ENCODE measurements around the gene USP24. TPM values are rescaled to one million over a fixed set of nuclear protein-coding genes. Genes with fewer than 3 reads are reported as not detected.

Gene USP24
- total and polyA plus RNA-seq, 3 donors from 2014 or later, result 20.2 to 50.9 (median 50.3) TPM

DNA sequence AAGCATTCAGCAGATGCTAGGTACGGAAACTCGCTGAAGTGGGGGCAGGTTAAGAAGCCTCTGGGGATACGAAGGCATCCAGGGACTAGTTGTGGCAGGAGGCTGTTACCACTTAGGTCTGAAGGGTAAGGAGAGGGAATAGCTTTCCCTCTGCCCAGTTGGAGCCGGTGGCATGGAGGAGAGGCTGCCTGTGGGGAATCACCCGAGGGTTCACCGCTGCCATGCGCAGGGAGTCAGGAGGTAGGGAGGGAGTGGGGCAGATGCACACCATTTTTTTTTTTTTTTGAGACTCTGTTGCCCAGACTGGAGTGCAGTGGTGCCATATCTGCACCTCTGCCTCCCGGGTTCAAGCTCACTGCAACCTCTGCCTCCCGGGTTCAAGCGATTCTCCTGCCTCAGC is 169.7 kb downstream of the USP24 start:
- Histone ChIP-seq H3K36me3 (ENCODE audit: low read depth, missing control alignments) (no peaks in the 10 kb centered on the region), H3K4me3 (no peak overlapping the region), H3K4me1 (peaks cover 15% of the 10 kb centered on the region), H3K27ac (no peak overlapping the region), H3K27me3 (no peaks in the 10 kb centered on the region), H3K9me3 (no peaks in the 10 kb centered on the region)
- intact Hi-C loops (cut with DNase I; ENCODE audit: low total_unique reads), result no loop called here
- no peak for DNase-seq
- TF ChIP-seq, protein P1, sequence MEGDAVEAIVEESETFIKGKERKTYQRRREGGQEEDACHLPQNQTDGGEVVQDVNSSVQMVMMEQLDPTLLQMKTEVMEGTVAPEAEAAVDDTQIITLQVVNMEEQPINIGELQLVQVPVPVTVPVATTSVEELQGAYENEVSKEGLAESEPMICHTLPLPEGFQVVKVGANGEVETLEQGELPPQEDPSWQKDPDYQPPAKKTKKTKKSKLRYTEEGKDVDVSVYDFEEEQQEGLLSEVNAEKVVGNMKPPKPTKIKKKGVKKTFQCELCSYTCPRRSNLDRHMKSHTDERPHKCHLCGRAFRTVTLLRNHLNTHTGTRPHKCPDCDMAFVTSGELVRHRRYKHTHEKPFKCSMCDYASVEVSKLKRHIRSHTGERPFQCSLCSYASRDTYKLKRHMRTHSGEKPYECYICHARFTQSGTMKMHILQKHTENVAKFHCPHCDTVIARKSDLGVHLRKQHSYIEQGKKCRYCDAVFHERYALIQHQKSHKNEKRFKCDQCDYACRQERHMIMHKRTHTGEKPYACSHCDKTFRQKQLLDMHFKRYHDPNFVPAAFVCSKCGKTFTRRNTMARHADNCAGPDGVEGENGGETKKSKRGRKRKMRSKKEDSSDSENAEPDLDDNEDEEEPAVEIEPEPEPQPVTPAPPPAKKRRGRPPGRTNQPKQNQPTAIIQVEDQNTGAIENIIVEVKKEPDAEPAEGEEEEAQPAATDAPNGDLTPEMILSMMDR (IDR thresholded peaks at IDR 0.05), result no peak
- TF ChIP-seq POLR2A (IDR thresholded peaks at IDR 0.05), result no peak
- 96 to 99% methylated on average over 10 of the region's 10 CpGs for WGBS, 2 donors

DNA sequence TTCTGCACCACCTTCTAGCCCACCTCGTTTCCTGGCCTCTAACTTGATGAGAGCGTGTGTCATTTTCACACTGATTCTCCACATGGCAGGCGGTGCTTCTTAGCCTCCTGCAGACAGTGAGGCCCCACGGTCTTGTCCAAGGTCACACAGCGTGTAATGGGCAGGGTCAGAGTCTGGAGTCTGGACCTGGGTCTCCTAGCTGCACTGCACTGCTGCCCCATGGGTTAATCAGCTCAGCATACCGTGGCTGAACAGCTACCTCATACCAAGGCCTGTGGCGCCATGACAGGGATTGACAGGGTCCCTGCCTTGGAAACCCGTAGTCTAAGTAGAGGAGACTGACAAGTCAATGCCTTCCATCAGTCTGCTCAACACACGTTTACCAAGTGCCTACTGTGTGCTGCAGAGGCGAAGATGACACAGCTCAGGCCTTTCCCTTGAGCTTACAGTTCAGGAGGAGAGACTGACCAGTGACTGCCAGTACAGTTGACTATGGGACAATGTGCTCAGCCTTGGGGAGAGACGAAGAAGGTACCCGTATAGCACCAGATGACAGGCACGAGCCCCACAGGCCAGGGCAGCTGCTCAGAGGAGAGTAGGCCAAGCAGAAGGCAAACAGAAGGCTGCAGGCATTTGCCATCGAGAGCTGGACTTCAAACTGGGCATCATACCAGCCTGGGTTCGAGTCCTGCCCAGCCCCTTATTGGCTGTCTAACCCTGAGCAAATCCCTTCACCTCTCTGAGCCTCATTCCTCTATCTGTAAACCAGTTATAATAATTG is 170.4 kb downstream of the USP24 start:
- WGBS, 2 donors, result 80 to 88% methylated on average over 12 to 15 of the region's 15 CpGs
- Histone ChIP-seq H3K9me3 (no peaks in the 10 kb centered on the region), H3K36me3 (ENCODE audit: low read depth, missing control alignments) (no peaks in the 10 kb centered on the region), H3K27ac (no peak overlapping the region), H3K27me3 (no peaks in the 10 kb centered on the region), H3K4me3 (no peak overlapping the region), H3K4me1 (peaks cover 13% of the 10 kb centered on the region)
- TF ChIP-seq, protein P1 (IDR thresholded peaks at IDR 0.05), result no peak
- no peak for TF ChIP-seq POLR2A (IDR thresholded peaks at IDR 0.05)
- no peak for DNase-seq
- intact Hi-C loops (cut with DNase I; ENCODE audit: low total_unique reads), result no loop called here

DNA sequence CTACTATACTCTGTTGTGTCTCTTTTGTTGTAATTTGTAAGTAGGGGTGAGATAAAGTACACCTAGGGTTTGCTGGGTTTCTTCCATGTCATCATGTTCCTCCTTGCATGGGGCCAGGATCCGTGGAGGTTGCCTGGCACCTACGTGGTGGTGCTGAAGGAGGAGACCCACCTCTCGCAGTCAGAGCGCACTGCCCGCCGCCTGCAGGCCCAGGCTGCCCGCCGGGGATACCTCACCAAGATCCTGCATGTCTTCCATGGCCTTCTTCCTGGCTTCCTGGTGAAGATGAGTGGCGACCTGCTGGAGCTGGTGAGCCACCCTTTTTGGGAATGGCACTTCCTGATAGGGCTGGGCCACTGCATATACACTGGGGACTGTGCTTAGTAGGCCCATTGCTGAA is 171.4 kb downstream of the USP24 start:
- no peak overlapping the region for H3K4me3 ChIP-seq
- H3K27me3 ChIP-seq, result no peaks in the 10 kb centered on the region
- intact Hi-C loops (cut with DNase I; ENCODE audit: low total_unique reads), result no loop called here
- no peaks in the 10 kb centered on the region for H3K9me3 ChIP-seq
- WGBS, 2 donors, result 96 to 99% methylated on average over 9 of the region's 9 CpGs
- no peaks in the 10 kb centered on the region for H3K36me3 ChIP-seq (ENCODE audit: low read depth, missing control alignments)
- peaks cover 9% of the 10 kb centered on the region for H3K4me1 ChIP-seq
- H3K27ac ChIP-seq, result no peak overlapping the region
- no peak for DNase-seq
- TF ChIP-seq, protein P1 (IDR thresholded peaks at IDR 0.05), result no peak
- TF ChIP-seq POLR2A (IDR thresholded peaks at IDR 0.05), result no peak

DNA sequence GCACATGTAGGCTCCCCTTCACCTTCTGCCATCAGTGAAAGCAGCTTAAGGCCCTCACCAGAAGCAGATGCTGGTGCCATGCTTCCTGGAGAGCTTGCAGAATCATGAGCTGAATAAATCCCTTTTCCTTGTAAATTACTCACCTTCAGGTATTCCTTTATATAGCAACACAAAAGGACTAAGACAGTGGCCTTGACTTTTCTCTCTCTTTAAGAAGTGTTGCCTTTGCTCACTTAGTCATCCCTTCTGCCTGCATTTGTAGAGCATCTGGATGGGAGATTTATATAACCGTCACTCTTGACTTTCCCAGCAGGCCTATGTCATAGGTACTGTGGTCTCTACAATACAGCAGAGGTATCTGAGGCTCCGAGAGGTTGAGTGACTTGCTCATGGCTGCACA is 172.2 kb downstream of the USP24 start:
- Histone ChIP-seq H3K9me3 (no peaks in the 10 kb centered on the region), H3K27ac (no peak overlapping the region), H3K4me1 (peaks cover 9% of the 10 kb centered on the region), H3K36me3 (ENCODE audit: low read depth, missing control alignments) (no peaks in the 10 kb centered on the region), H3K27me3 (no peaks in the 10 kb centered on the region), H3K4me3 (no peak overlapping the region)
- DNase-seq, result no peak
- 84 to 100% methylated on average over 2 of the region's 2 CpGs for WGBS, 2 donors
- intact Hi-C loops (cut with DNase I; ENCODE audit: low total_unique reads), result no loop called here
- TF ChIP-seq, protein P1 (IDR thresholded peaks at IDR 0.05), result no peak
- no peak for TF ChIP-seq POLR2A (IDR thresholded peaks at IDR 0.05)

DNA sequence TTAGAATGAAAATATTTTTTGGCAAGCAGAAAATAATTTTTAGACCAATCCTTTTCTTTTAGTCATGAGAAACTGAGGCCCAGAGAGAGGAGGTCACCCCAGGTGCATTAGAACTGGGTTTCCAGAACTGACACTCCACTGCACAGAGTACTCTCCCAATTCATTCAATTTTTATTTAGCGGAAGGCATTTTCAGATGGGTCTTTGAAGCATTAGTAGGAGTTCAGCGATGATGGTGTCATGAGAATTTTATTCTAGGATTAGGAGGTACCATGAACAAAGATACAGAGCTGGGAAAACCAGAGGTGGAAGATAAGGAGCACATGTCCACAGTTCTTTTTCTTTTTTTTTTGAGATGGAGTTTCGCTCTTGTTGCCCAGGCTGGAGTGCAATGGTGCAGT is 173.6 kb downstream of the USP24 start:
- intact Hi-C loops (cut with DNase I; ENCODE audit: low total_unique reads), result no loop called here
- TF ChIP-seq, protein P1 (IDR thresholded peaks at IDR 0.05), result no peak
- no peak for TF ChIP-seq POLR2A (IDR thresholded peaks at IDR 0.05)
- WGBS, 2 donors, result 63 to 82% methylated on average over 3 of the region's 3 CpGs
- H3K36me3 ChIP-seq (ENCODE audit: low read depth, missing control alignments), result no peaks in the 10 kb centered on the region
- no peak overlapping the region for H3K4me3 ChIP-seq
- no peaks in the 10 kb centered on the region for H3K27me3 ChIP-seq
- H3K4me1 ChIP-seq, result peaks cover 9% of the 10 kb centered on the region
- H3K9me3 ChIP-seq, result no peaks in the 10 kb centered on the region
- no peak for DNase-seq
- no peak overlapping the region for H3K27ac ChIP-seq
